Nephron progenitor cell (in vitro differentiated cells): ENCODE results near the gene GP2.

Source experiments
- DNase-seq: peaks from one replicate; pipeline ENCODE4 v3.0.0; 2021
- H3K27ac Mint-ChIP-seq: 2 replicates; pipeline ENCODE4 v1.8.0; 2021; ENCODE audit warnings: mild to moderate bottlenecking, moderate library complexity, mixed read lengths
- H3K27me3 Mint-ChIP-seq: 2 replicates; pipeline ENCODE4 v1.8.0; 2021; ENCODE audit warnings: mild to moderate bottlenecking, low read depth, mixed read lengths; ENCODE audit not compliant: poor library complexity
- H3K36me3 Mint-ChIP-seq: 2 replicates; pipeline ENCODE4 v1.8.0; 2021; ENCODE audit warnings: low read depth, mixed read lengths
- H3K4me1 Mint-ChIP-seq: 2 replicates; pipeline ENCODE4 v1.8.0; 2021; ENCODE audit warnings: mixed read lengths
- H3K4me3 Mint-ChIP-seq: 2 replicates; pipeline ENCODE4 v1.8.0; 2021; ENCODE audit warnings: mild to moderate bottlenecking, moderate library complexity, mixed read lengths
- H3K9me3 Mint-ChIP-seq: 2 replicates; pipeline ENCODE4 v1.8.0; 2021; ENCODE audit warnings: mild to moderate bottlenecking, moderate library complexity, mixed read lengths
- TF ChIP-seq, protein P1 (sequence below): fragments of 200-600 bp; sonication (generic); IDR thresholded peaks from 2 replicates; pipeline ENCODE4 v1.5.0; 2021; ENCODE audit warnings: antibody characterized with exemption

Gene GP2

DNA sequence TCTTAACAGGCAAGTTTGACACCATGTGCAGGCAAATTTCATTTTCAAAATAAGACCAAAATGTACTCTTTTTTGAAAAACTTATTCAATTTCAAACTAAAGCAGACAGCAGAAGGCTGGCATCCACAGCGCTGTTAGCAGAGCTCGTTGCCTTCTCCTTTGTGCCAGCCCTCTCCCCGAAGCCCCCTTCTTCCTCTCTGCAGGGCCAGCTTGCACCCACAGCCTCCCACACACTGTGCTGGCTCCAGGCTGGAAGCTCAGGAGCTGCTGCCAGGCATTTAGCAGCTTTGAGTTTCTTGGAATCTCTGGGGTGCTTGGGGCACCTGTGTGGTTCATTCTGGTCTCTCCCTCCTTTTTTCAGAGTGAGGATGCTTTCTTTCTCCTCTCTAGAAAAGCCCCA is 37.7 kb downstream of the GP2 start:
- no peak for DNase-seq
- no peak overlapping the region for H3K27ac Mint-ChIP-seq
- no peak overlapping the region for H3K4me3 Mint-ChIP-seq
- no peaks in the 10 kb centered on the region for H3K36me3 Mint-ChIP-seq
- H3K27me3 Mint-ChIP-seq = peaks cover 8% of the 10 kb centered on the region
- TF ChIP-seq, protein P1, sequence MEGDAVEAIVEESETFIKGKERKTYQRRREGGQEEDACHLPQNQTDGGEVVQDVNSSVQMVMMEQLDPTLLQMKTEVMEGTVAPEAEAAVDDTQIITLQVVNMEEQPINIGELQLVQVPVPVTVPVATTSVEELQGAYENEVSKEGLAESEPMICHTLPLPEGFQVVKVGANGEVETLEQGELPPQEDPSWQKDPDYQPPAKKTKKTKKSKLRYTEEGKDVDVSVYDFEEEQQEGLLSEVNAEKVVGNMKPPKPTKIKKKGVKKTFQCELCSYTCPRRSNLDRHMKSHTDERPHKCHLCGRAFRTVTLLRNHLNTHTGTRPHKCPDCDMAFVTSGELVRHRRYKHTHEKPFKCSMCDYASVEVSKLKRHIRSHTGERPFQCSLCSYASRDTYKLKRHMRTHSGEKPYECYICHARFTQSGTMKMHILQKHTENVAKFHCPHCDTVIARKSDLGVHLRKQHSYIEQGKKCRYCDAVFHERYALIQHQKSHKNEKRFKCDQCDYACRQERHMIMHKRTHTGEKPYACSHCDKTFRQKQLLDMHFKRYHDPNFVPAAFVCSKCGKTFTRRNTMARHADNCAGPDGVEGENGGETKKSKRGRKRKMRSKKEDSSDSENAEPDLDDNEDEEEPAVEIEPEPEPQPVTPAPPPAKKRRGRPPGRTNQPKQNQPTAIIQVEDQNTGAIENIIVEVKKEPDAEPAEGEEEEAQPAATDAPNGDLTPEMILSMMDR = no peak
- no peaks in the 10 kb centered on the region for H3K9me3 Mint-ChIP-seq
- peaks cover 17% of the 10 kb centered on the region for H3K4me1 Mint-ChIP-seq

DNA sequence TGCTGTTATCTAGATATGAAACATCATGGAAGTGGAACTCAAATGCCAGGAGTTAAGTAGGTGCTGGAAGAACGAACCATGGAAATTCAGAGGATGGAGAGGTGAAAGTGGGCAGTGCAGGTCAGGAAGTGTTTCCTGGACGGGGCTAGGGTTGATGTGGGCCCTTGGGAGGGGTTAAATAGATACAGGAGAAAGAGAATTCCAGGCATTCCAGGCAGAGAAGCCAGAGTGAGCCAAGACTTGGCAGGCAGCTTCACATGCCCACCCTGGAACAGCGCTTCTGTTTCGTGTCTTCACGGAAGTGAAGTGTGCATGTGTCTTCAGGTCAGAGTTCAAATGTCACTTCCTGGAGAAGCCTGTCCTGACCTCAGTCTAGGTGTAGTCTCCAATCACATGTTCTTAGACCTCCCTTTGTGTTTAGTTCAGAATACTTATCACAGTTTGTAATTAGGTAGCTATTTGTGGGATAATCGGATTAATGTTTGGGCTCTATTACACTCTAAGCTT is 41.3 kb downstream of the GP2 start:
- no peak for DNase-seq
- Mint-ChIP-seq H3K9me3 (peaks cover 1% of the 10 kb centered on the region), H3K27me3 (peaks cover 8% of the 10 kb centered on the region), H3K4me1 (peaks cover 8% of the 10 kb centered on the region), H3K27ac (no peak overlapping the region), H3K4me3 (no peak overlapping the region), H3K36me3 (no peaks in the 10 kb centered on the region)
- TF ChIP-seq, protein P1 = no peak

DNA sequence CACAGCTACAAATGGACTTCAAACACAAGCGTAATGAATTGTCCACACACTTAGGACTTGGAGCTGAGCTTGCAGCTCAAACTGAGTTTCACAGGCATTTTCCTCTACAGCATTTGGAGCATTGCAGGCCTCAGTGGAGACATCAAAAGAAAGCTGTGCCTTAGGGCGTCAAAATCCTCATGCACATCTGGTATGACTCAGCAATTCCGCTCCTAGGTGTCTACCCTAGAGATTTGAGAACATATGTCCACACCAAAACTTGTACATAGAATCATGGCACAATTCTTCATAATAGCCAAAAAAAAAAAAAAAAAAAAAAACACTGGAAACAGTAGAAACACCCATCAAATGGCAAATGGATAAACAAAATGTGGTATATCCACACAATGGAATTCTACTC is 47.1 kb downstream of the GP2 start:
- TF ChIP-seq, protein P1 = no peak
- H3K4me1 Mint-ChIP-seq = no peaks in the 10 kb centered on the region
- peaks cover 13% of the 10 kb centered on the region for H3K9me3 Mint-ChIP-seq
- H3K4me3 Mint-ChIP-seq = no peak overlapping the region
- peaks cover 3% of the 10 kb centered on the region for H3K27me3 Mint-ChIP-seq
- no peak for DNase-seq
- H3K27ac Mint-ChIP-seq = no peak overlapping the region
- no peaks in the 10 kb centered on the region for H3K36me3 Mint-ChIP-seq

DNA sequence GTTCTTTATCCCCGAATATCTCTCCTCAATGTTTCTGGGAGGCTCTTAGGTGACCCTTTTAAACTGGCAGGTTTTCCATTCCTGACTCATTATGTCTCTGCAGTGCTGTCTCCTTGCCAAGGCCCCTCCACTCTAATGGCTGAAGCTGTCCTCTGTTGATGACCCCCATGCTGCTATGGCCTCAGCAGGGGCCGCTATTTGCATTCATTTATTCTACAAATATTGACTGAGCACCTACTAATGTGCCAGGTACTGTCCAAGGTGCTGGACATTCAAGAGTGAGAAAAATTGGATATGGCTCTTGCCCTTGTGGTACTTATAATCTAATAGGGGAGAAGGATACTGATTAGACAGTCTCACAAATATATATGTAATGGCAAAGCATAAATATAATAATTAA is 55.4 kb downstream of the GP2 start:
- H3K4me1 Mint-ChIP-seq = no peaks in the 10 kb centered on the region
- no peak for DNase-seq
- peaks cover 4% of the 10 kb centered on the region for H3K27me3 Mint-ChIP-seq
- no peaks in the 10 kb centered on the region for H3K9me3 Mint-ChIP-seq
- H3K36me3 Mint-ChIP-seq = no peaks in the 10 kb centered on the region
- TF ChIP-seq, protein P1 = no peak
- no peak overlapping the region for H3K27ac Mint-ChIP-seq
- no peak overlapping the region for H3K4me3 Mint-ChIP-seq

DNA sequence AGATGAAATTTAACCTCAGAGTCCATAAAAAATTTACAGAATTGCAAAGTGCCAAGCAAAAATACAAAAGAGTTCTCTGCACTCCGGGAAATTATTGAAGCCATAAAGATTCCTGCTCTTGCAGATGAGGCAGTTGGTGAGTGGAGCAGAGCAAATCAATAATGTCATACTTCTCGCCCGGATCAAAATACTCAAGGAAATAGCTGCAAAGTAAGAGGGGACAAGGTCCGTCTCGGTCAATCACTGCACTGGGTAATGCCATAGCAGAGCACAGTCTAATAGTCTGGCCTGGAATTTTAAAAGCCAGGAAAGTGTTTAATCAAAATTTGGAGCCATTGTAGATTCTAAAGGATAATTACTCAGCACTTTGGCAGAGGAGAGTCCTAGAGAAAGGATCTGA is 58.9 kb downstream of the GP2 start:
- Mint-ChIP-seq H3K27ac (no peak overlapping the region), H3K36me3 (no peaks in the 10 kb centered on the region), H3K4me1 (peaks cover 3% of the 10 kb centered on the region), H3K4me3 (no peak overlapping the region), H3K9me3 (no peaks in the 10 kb centered on the region), H3K27me3 (peaks cover 4% of the 10 kb centered on the region)
- no peak for DNase-seq
- TF ChIP-seq, protein P1 = no peak

DNA sequence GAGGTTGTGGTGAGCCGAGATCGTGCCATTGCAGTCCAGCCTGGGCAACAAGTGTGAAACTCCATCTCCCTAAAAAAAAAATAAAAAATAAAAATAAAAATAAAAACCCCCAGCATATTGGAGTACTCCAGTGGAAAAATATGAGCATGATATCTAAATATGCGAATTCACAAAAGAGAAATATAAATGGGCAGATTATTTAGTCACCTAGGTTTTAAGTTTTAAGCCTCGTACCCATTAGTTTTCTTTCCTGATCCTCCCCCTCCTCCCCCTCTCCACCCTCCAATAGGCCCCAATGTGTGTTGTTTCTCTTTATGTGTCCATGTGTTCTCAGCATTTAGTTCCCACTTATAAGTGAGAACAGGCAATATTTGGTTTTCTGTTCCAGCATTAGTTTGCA is 62.3 kb downstream of the GP2 start:
- Mint-ChIP-seq H3K27me3 (peaks cover 4% of the 10 kb centered on the region), H3K4me3 (no peak overlapping the region), H3K9me3 (no peaks in the 10 kb centered on the region), H3K36me3 (no peaks in the 10 kb centered on the region), H3K4me1 (peaks cover 6% of the 10 kb centered on the region), H3K27ac (no peak overlapping the region)
- TF ChIP-seq, protein P1 = no peak
- no peak for DNase-seq
